GM19455 (cell line): Measurements from ENCODE around the gene DYNLT1.
"Not testable (repeated sequence)": the region's sequence is repeated elsewhere in the genome, so short reads cannot be mapped to it uniquely, and the experiment has no call there.

Source experiments
- ATAC-seq: cut with Tn5 transposase; IDR thresholded peaks from one replicate; pipeline ENCODE4 v1.9.1; 2021; ENCODE audit not compliant: unreplicated experiment

The DYNLT1 gene

GRCh38 chr6:158642097-158642601, 2.4 kb downstream of the DYNLT1 start:
- no peak for ATAC-seq

GRCh38 chr6:158640519-158640918, 4.0 kb downstream of the DYNLT1 start:
- ATAC-seq: no peak

- ATAC-seq: no peak
Measured at GRCh38 chr6:158639056-158639455, 5.5 kb downstream of the DYNLT1 start.

DNA sequence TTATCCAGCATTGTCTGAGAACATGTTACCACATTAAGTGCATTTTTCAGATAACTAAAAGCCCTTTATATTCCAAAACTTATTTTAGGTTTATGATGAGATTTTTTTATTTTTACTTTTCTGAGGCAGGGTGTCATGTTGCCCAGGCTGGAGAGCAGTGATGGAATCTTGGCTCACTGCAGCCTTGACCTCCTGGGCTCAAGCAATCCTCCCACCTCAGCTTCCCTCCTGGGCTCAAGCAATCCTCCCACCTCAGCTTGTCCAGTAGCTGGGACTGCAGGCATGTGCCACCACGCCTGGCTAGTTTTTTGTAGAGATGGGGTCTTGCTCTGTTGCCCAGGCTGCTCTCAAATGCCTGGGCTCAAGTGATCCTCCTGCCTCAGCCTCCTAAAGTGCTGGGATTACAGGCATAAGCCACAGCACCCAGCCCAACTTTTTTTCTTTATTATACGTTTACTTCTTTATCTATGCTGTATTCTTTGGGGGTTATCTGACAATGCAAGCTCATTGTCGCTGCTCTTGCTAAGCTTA, 6.2 kb downstream of the DYNLT1 start:
- ATAC-seq: no peak

DNA sequence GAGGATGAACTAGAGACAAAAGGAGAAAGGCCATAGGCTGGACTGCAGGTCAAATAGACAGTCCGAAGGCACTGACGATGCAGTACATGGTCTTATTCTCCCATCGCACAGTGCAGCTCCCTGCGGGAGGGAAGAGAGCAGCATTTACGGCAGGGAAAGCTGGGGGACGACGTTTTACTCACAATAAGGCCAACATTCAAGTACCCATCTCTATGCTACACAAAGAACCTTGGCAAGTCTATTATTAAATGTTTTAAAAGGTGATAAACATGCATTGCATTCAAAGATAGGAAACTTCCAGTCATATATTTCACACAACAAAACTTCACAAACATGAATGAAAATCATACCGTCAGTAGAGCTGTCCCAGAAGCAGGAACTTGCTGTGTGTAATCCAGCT, 7.8 kb downstream of the DYNLT1 start:
- no peak for ATAC-seq

GRCh38 chr6:158635427-158636073, 9.0 kb downstream of the DYNLT1 start:
- ATAC-seq: no peak

- ATAC-seq: no peak
Measured at GRCh38 chr6:158634695-158635426, 9.7 kb downstream of the DYNLT1 start.

- no peak for ATAC-seq
Measured at GRCh38 chr6:158633127-158633526, 11.4 kb downstream of the DYNLT1 start.

GRCh38 chr6:158632538-158633119, 11.9 kb downstream of the DYNLT1 start:
- not testable (repeated sequence) for ATAC-seq

DNA sequence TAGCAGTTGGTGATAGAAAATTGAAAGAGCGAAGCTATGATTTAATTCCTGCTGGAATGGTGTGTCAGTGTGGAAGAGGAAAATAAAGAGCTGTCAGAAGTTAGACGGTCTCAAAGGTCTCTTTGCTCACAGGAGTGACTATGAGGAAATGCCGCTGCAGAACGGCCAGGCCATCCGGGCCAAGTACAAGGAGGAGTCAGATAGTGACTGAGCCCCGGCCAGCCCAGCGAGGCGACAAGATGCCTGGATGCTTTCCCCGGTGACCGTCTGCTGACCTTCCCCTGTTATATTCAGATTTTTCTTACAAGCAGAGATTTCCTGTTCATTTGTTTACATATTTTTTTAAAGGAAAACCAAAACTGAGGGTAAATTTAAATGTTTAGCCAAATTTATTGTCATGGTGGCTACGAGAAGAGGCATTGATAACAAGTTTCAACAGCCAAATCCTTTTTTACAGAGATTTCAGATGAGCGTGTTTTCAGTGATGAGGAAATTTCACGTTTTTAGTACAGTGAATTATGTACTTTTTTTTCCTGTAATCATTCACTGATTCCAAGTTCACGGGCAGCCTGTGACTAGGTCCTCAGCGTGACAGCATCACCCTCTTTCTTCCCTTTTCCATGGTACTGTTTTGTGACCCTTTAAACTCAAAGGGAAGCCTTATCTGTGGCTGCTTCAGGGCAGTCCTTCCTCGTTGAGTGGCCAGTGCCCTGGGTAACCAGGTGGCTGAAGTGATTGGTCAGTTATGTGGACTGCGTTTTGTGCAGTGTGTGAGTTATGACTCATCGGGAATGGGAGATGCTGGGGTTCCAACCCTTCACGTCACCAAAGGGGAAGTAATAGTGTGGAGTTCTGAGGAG, 12.6 kb downstream of the DYNLT1 start:
- ATAC-seq: no peak

GRCh38 chr6:158630938-158631616, 13.5 kb downstream of the DYNLT1 start:
- no peak for ATAC-seq

GRCh38 chr6:158629367-158630221, 14.9 kb downstream of the DYNLT1 start:
- no peak for ATAC-seq

DNA sequence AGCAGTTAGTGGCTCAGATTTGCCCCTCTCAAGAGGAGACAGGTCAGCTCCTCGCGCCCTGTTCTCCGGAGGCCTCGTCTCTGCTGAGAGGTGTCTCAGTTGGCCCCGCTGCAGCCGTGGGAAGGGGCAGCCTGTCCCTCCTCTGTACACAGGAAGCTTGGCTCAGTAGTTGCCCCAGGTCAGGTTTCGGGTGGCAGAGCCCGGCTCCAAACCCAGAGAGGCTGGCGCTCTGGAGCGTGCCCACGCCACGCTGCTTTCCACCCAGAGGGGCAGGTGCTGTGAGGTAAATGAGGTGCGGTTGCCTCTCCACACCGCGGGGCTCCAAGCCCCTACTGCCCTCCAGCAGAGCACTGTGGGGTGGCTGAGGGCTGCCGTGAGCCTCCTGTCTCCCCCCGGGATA, 16.0 kb downstream of the DYNLT1 start:
- no peak for ATAC-seq

DNA sequence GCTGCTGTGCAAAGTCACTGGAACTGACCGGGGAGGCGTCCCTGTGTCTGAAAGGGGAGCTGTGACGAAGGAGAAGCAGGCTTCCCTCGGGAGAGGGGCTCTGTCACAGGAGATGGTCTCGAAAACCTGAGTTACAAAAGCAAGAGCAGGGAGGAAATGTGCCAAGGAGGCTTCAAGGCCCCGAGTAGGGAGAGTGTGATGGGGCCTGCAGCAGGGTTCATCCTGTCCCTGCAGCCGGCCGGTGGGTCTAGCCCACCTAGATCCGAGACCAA, 16.7 kb downstream of the DYNLT1 start:
- ATAC-seq: no peak

- no peak for ATAC-seq
Measured at GRCh38 chr6:158627168-158627939, 17.2 kb downstream of the DYNLT1 start.

GRCh38 chr6:158626360-158627167, 18.0 kb downstream of the DYNLT1 start:
- no peak for ATAC-seq

- ATAC-seq: no peak
Measured at GRCh38 chr6:158625881-158626305, 18.6 kb downstream of the DYNLT1 start.
